Measurements from ENCODE around the gene MOB3B. TPM values are rescaled to one million over a fixed set of nuclear protein-coding genes. Genes with fewer than 3 reads are reported as not detected.
"Not testable (repeated sequence)": the region's sequence is repeated elsewhere in the genome, so short reads cannot be mapped to it uniquely, and the experiment has no call there.

The MOB3B gene
- polyA plus RNA-seq, 1 of the 3 experiments (the other 2 are of a cell fraction), result 0.90 TPM

GRCh38 chr9:27503623-27504022 lies 26.0 kb downstream of the MOB3B start:
- TF ChIP-seq TCF12 (IDR thresholded peaks at IDR 0.05), result no peak
- no peak for TF ChIP-seq FOSL2 (IDR thresholded peaks at IDR 0.05; ENCODE audit: borderline replicate concordance, low read depth)
- no peak for TF ChIP-seq TAF1 (IDR thresholded peaks at IDR 0.05; ENCODE audit: borderline replicate concordance, low read depth, low read length)
- TF ChIP-seq CHD2 (IDR thresholded peaks at IDR 0.05; ENCODE audit: low read length, partially characterized antibody), result no peak
- TF ChIP-seq GABPA (IDR thresholded peaks at IDR 0.05; ENCODE audit: low read depth), result no peak
- TF ChIP-seq SIN3A (IDR thresholded peaks at IDR 0.05; ENCODE audit: borderline replicate concordance, low read depth, low read length), result no peak
- TF ChIP-seq RFX5 (IDR thresholded peaks at IDR 0.05; ENCODE audit: low read length), result no peak
- no peak for TF ChIP-seq NRF1 (IDR thresholded peaks at IDR 0.05; ENCODE audit: low read depth, low read length)
- no peak for TF ChIP-seq FOXJ3 (CRISPR knock-in tag; IDR thresholded peaks at IDR 0.05)
- TF ChIP-seq YY1 (IDR thresholded peaks at IDR 0.05; ENCODE audit: low read depth), result no peak
- Histone ChIP-seq H3K9ac (no peak overlapping the region), H3K9me2 (no peaks in the 10 kb centered on the region), H3K4me2 (no peak overlapping the region), H3K4me3 (ENCODE audit: low read depth in 2 of 2, low read length in 1 of 2) (no peak overlapping the region), H2AFZ (ENCODE audit: low read depth) (no peak overlapping the region), H3K27ac (ENCODE audit: low read depth in 2 of 2, low read length in 1 of 2) (no peak overlapping the region), H3K4me1 (ENCODE audit: control insufficient read depth in 1 of 2, insufficient read depth in 2 of 2, low read depth in 1 of 2, low read length in 1 of 2) (peaks cover 0 to 3% of the 10 kb centered on the region in 2 experiments; a peak in 1 of 4 replicates), H4K20me1 (ENCODE audit: insufficient read depth) (no peaks in the 10 kb centered on the region), H3F3A (replicated peaks; ENCODE audit: insufficient read depth) (peaks cover 22% of the 10 kb centered on the region), H3K27me3 (ENCODE audit: insufficient read depth) (no peaks in the 10 kb centered on the region), H3K9me3 (no peaks in the 10 kb centered on the region), H3K36me3 (replicated peaks in 1 of 2; ENCODE audit: control insufficient read depth in 1 of 2, insufficient read depth in 2 of 2, low read length in 1 of 2) (no peaks in the 10 kb centered on the region), H3K79me2 (ENCODE audit: insufficient read depth) (no peaks in the 10 kb centered on the region)
- DNase-seq, result no peak
- ChIA-PET CTCF (interaction anchor here (0.8 kb wide), 1 partner anchor 27 kb away, joined by 3 read pairs; no protein-coding TSS in a partner anchor), POLR2A (no interaction called here)
- WGBS (ENCODE audit: low lambda C conversion rate), result 96% methylated on average over 4 of the region's 4 CpGs

- H3K27ac ChIP-seq (ENCODE audit: low read depth in 2 of 2, low read length in 1 of 2); H3K9me3 ChIP-seq; H3K9ac ChIP-seq; H3K36me3 ChIP-seq (replicated peaks in 1 of 2; ENCODE audit: control insufficient read depth in 1 of 2, insufficient read depth in 2 of 2, low read length in 1 of 2); H3K4me1 ChIP-seq (ENCODE audit: control insufficient read depth in 1 of 2, insufficient read depth in 2 of 2, low read depth in 1 of 2, low read length in 1 of 2); H3K27me3 ChIP-seq (ENCODE audit: insufficient read depth); H2AFZ ChIP-seq (ENCODE audit: low read depth); POLR2A ChIA-PET; H3K79me2 ChIP-seq (ENCODE audit: insufficient read depth); H3K4me2 ChIP-seq; H4K20me1 ChIP-seq (ENCODE audit: insufficient read depth); DNase-seq; H3K9me2 ChIP-seq; H3K4me3 ChIP-seq (ENCODE audit: low read depth in 2 of 2, low read length in 1 of 2); CTCF ChIA-PET: not testable (repeated sequence)
- WGBS (ENCODE audit: low lambda C conversion rate), result 92% methylated on average over 3 of the region's 3 CpGs
- H3F3A ChIP-seq (replicated peaks; ENCODE audit: insufficient read depth), result peaks cover 17% of the 10 kb centered on the region
Observed at GRCh38 chr9:27500902-27501301, 28.7 kb downstream of the MOB3B start.

GRCh38 chr9:27499451-27499850 lies 30.2 kb downstream of the MOB3B start:
- peaks cover 11% of the 10 kb centered on the region for H3F3A ChIP-seq (replicated peaks; ENCODE audit: insufficient read depth)
- no peak overlapping the region for H2AFZ ChIP-seq (ENCODE audit: low read depth)
- peak overlapping the region; percentile 14 to 48; a peak in 3 of 4 replicates for H3K27ac ChIP-seq (ENCODE audit: low read depth in 2 of 2, low read length in 1 of 2)
- POLR2A ChIA-PET, result no interaction called here
- 13% methylated on average over 2 of the region's 2 CpGs for WGBS (ENCODE audit: low lambda C conversion rate)
- H4K20me1 ChIP-seq (ENCODE audit: insufficient read depth), result no peaks in the 10 kb centered on the region
- no peak for DNase-seq
- CTCF ChIA-PET, result no interaction called here
- no peaks in the 10 kb centered on the region for H3K9me2 ChIP-seq
- H3K27me3 ChIP-seq (ENCODE audit: insufficient read depth), result no peaks in the 10 kb centered on the region
- no peaks in the 10 kb centered on the region for H3K79me2 ChIP-seq (ENCODE audit: insufficient read depth)
- H3K4me1 ChIP-seq (ENCODE audit: control insufficient read depth in 1 of 2, insufficient read depth in 2 of 2, low read depth in 1 of 2, low read length in 1 of 2), result no peaks in the 10 kb centered on the region; a peak in 1 of 4 replicates
- no peaks in the 10 kb centered on the region for H3K9me3 ChIP-seq
- H3K4me2 ChIP-seq, result no peak overlapping the region
- no peaks in the 10 kb centered on the region for H3K36me3 ChIP-seq (replicated peaks in 1 of 2; ENCODE audit: control insufficient read depth in 1 of 2, insufficient read depth in 2 of 2, low read length in 1 of 2)
- H3K4me3 ChIP-seq (ENCODE audit: low read depth in 2 of 2, low read length in 1 of 2), result no peak overlapping the region
- H3K9ac ChIP-seq, result no peak overlapping the region; the same call in 1 of the 2 replicates
- TF ChIP-seq GABPA (IDR thresholded peaks at IDR 0.05; ENCODE audit: low read depth) (peak; percentile 27; the same call in 1 of the 2 replicates), JUND (IDR thresholded peaks at IDR 0.05) (peak; percentile 81), MEF2A (IDR thresholded peaks at IDR 0.05; ENCODE audit: borderline replicate concordance, low read depth) (no peak), TCF12 (IDR thresholded peaks at IDR 0.05) (peak; percentile 66), FOSL2 (IDR thresholded peaks at IDR 0.05; ENCODE audit: borderline replicate concordance, low read depth) (peak; percentile 80; the same call in 1 of the 2 replicates), EP300 (IDR thresholded peaks at IDR 0.05; ENCODE audit: borderline replicate concordance in 1 of 2, low read depth in 1 of 2, low read length in 1 of 2) (peak in 1 of 2 experiments; percentile 28; a peak in 1 of 4 replicates), NFIC (IDR thresholded peaks at IDR 0.05; ENCODE audit: borderline replicate concordance) (peak; percentile 18; the same call in 1 of the 2 replicates)
- TF ChIP-seq, protein P1, sequence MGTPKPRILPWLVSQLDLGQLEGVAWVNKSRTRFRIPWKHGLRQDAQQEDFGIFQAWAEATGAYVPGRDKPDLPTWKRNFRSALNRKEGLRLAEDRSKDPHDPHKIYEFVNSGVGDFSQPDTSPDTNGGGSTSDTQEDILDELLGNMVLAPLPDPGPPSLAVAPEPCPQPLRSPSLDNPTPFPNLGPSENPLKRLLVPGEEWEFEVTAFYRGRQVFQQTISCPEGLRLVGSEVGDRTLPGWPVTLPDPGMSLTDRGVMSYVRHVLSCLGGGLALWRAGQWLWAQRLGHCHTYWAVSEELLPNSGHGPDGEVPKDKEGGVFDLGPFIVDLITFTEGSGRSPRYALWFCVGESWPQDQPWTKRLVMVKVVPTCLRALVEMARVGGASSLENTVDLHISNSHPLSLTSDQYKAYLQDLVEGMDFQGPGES (IDR thresholded peaks at IDR 0.05; ENCODE audit: low read depth, low read length), result no peak
- TF ChIP-seq, protein P2, sequence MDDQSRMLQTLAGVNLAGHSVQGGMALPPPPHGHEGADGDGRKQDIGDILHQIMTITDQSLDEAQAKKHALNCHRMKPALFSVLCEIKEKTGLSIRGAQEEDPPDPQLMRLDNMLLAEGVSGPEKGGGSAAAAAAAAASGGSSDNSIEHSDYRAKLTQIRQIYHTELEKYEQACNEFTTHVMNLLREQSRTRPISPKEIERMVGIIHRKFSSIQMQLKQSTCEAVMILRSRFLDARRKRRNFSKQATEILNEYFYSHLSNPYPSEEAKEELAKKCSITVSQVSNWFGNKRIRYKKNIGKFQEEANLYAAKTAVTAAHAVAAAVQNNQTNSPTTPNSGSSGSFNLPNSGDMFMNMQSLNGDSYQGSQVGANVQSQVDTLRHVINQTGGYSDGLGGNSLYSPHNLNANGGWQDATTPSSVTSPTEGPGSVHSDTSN (IDR thresholded peaks at IDR 0.05), result peak; percentile 66
